K562 (cell line): ENCODE measurements around the gene RASGRP4. TPM values are rescaled to one million over a fixed set of nuclear protein-coding genes. Genes with fewer than 3 reads are reported as not detected.

Experiments
- ATAC-seq: fragments of 200-7000 bp; cut with Tn5 transposase; 3 replicates; pipeline ENCODE4 v1.9.1; 2020; ENCODE audit warnings: moderate library complexity
- BruUV-seq: library from RNA; stranded (reverse); fragments of 400-500 nt; replicated peaks from 2 replicates; lab custom pipeline; 2021; lab: Mats Ljungman, UMichigan
- CTCF ChIA-PET: fragments of 300-600 bp; formaldehyde crosslinking; extraction: SDS; loops from one replicate; lab custom pipeline; 2021; ENCODE audit warnings: low intra/inter-chr PET ratio; lab: Yijun Ruan, JAX
- POLR2A ChIA-PET: fragments of 300-600, 350-650 bp; sonication (Branson Sonifier 250); formaldehyde crosslinking; extraction: SDS; loops from one replicate; lab custom pipeline; 2021; ENCODE audit warnings: antibody characterized with exemption, inconsistent platforms; lab: Yijun Ruan, JAX
- DNase-seq, 4 experiments: peaks; one replicate each; pipeline versions ENCODE4 v3.0.0 to v3.0.0-alpha.2; 2011 to 2018; ENCODE audit warnings: low spot score in 3 of 4, mixed read lengths in 3 of 4; ENCODE audit errors: extremely low read depth in 1 of 4
- FAIRE-seq: peaks from 2 replicates; lab custom pipeline; 2011; peaks lifted over from hg19 to GRCh38; lab: Jason Lieb, UNC
- H2AFZ ChIP-seq: 2 replicates; pipeline ENCODE4 v1.6.0; 2011; ENCODE audit warnings: low read depth, low read length, control low read depth, inconsistent platforms
- H3K27ac ChIP-seq: fragments of 200-600 bp; 3 replicates; pipeline ENCODE4 v1.8.0; 2011; ENCODE audit warnings: low read depth, mild to moderate bottlenecking, control low read depth, inconsistent platforms, low read length, moderate library complexity, mixed read lengths; ENCODE audit errors: extremely low read depth
- H3K27me3 ChIP-seq, 2 experiments: fragments of 300-600 bp in 1 of 2; 2 replicates in 1 of 2; 3 replicates in 1 of 2; pipeline versions ENCODE4 v1.6.0 to v1.8.0; 2011; ENCODE audit warnings: inconsistent platforms in 2 of 2, low read length in 2 of 2, mild to moderate bottlenecking in 1 of 2, mixed read lengths in 1 of 2, moderate library complexity in 1 of 2; ENCODE audit not compliant: control insufficient read depth in 2 of 2, insufficient read depth in 2 of 2
- H3K36me3 ChIP-seq: fragments of 300-600 bp; 3 replicates; pipeline ENCODE4 v1.8.0; 2011; ENCODE audit warnings: mild to moderate bottlenecking, low read length, inconsistent platforms; ENCODE audit not compliant: control insufficient read depth, insufficient read depth
- H3K4me1 ChIP-seq, 2 experiments: fragments of 200-600 bp in 1 of 2; replicated peaks in 1 of 2; 2 replicates in 1 of 2; 3 replicates in 1 of 2; pipeline versions ENCODE4 v1.5.1 to v1.8.0; 2011; ENCODE audit warnings: inconsistent platforms in 2 of 2, low read length in 2 of 2, mild to moderate bottlenecking in 1 of 2, mixed read lengths in 1 of 2, moderate library complexity in 1 of 2; ENCODE audit not compliant: control insufficient read depth in 2 of 2, insufficient read depth in 2 of 2
- H3K4me2 ChIP-seq: 2 replicates; pipeline ENCODE4 v1.6.1; 2011; ENCODE audit warnings: low read length, control low read depth, inconsistent platforms, mixed read lengths; ENCODE audit not compliant: insufficient read depth
- H3K4me3 ChIP-seq: fragments of 200-600 bp; sonication (generic), shearing (Covaris generic); 2 replicates; pipeline ENCODE4 v1.5.1; 2016; ENCODE audit warnings: control low read depth, inconsistent platforms
- H3K79me2 ChIP-seq: fragments of 200-600 bp; 3 replicates; pipeline ENCODE4 v1.8.0; 2011; ENCODE audit warnings: low read length, inconsistent platforms; ENCODE audit not compliant: control insufficient read depth, insufficient read depth
- H3K9ac ChIP-seq, 2 experiments: 2 replicates each; pipeline versions ENCODE4 v1.6.0 to v1.6.1; 2011; ENCODE audit warnings: low read depth in 2 of 2, low read length in 2 of 2, control low read depth in 1 of 2, inconsistent platforms in 1 of 2, mild to moderate bottlenecking in 1 of 2, mixed read lengths in 1 of 2; ENCODE audit not compliant: insufficient read depth in 1 of 2
- H3K9me1 ChIP-seq: one replicate; pipeline ENCODE4 v1.6.0; 2011; ENCODE audit warnings: inconsistent platforms, mild to moderate bottlenecking, low read length, moderate library complexity; ENCODE audit not compliant: control insufficient read depth, insufficient read depth
- H3K9me3 ChIP-seq: replicated peaks from 2 replicates; pipeline ENCODE4 v1.5.1; 2011; ENCODE audit warnings: low read depth, low read length, inconsistent platforms; ENCODE audit not compliant: control insufficient read depth, insufficient read depth
- H4K20me1 ChIP-seq: replicated peaks from 2 replicates; pipeline ENCODE4 v1.6.1; 2011; ENCODE audit warnings: low read length, inconsistent platforms, mixed read lengths; ENCODE audit not compliant: control insufficient read depth, insufficient read depth
- BACH1 ChIP-seq: fragments of 200-800 bp; sonication (Bioruptor generic); IDR thresholded peaks from 2 replicates; pipeline ENCODE4 v1.6.1; 2016; ENCODE audit warnings: missing genetic modification characterization, missing compliant biosample characterization
- PKNOX1 ChIP-seq: fragments of 450-650 bp; IDR thresholded peaks from 2 replicates; pipeline ENCODE4 v1.6.1; 2016
- PRDM10 ChIP-seq: fragments of 450-650 bp; IDR thresholded peaks from 2 replicates; pipeline ENCODE4 v1.6.1; 2018; ENCODE audit not compliant: partially characterized antibody
- ZBTB34 ChIP-seq: fragments of 250-450 bp; sonication (Bioruptor Pico); IDR thresholded peaks from 2 replicates; pipeline ENCODE4 v1.8.0; 2021; ENCODE audit warnings: mild to moderate bottlenecking, moderate library complexity
- ZNF699 ChIP-seq: fragments of 250-450 bp; sonication (Bioruptor Pico); IDR thresholded peaks from 2 replicates; pipeline ENCODE4 v1.8.0; 2021; ENCODE audit warnings: mild to moderate bottlenecking, moderate library complexity; ENCODE audit not compliant: insufficient replicate concordance
- WGBS: fragments of 100-300 bp; shearing (Covaris generic); methylation state at CpG from one replicate; pipeline ENCODE4 v1.1.6; 2016; ENCODE audit warnings: low coverage, mixed read lengths; ENCODE audit not compliant: insufficient coverage; ENCODE audit errors: missing lambda C conversion rate; 5-methylcytosine and 5-hydroxymethylcytosine counted together
- in situ Hi-C: fragments of 300-500 bp; cut with MboI; formaldehyde crosslinking; loops from 4 replicates; pipeline ENCODE4 v1.15.0; 2018; ENCODE audit warnings: inconsistent platforms, mixed read lengths
- intact Hi-C: fragments of 100-400 bp; cut with micrococcal nuclease; formaldehyde crosslinking; loops from 2 replicates; pipeline ENCODE4 v1.14.2; 2022
- polyA plus RNA-seq, 8 experiments: library from polyadenylated mRNA; depleted of rRNA in 4 of 8; stranded (reverse) in 5 of 8; unstranded in 3 of 8; fragments of >200 nt; fragmentation: Nextera tagmentation in 2 of 8; fragmentation: Illumina TruSeq in 1 of 8; extraction: Ambion mirVana in 2 of 8; extraction: Trizol in 1 of 8; gene quantifications; 2 replicates each; pipeline versions ENCODE4 v1.2.1 to v1.2.3, GENCODE V29; 2011 to 2014; ENCODE audit warnings: inconsistent platforms in 1 of 8, missing spikeins in 1 of 8
- total RNA-seq, 7 experiments: library from RNA; depleted of rRNA in 6 of 7; stranded (reverse); fragments of >200 nt in 6 of 7; fragmentation: Illumina TruSeq in 2 of 7; extraction: Trizol in 2 of 7; gene quantifications; 2 replicates each; pipeline versions ENCODE4 v1.2.1 to v1.2.3, GENCODE V29; 2011 to 2021; ENCODE audit warnings: low replicate concordance in 1 of 7

Gene RASGRP4
- total and polyA plus RNA-seq, 9 of the 15 experiments (the other 6 are each of a cell fraction or from before 2014, with no cell fraction given), result 0.39 to 4.6 (median 3.8) TPM

- Histone ChIP-seq H3K4me1 (peaks cover 0 to 21% of the 10 kb centered on the region in 2 experiments; a peak in 2 of 5 replicates), H3K27me3 (no peaks in the 10 kb centered on the region), H3K4me2 (no peak overlapping the region), H3K9me3 (no peaks in the 10 kb centered on the region), H4K20me1 (no peaks in the 10 kb centered on the region), H3K9me1 (no peaks in the 10 kb centered on the region), H2AFZ (no peak overlapping the region), H3K9ac (peak overlapping the region in 1 of 2 experiments; percentile 72; a peak in 1 of 4 replicates), H3K79me2 (no peaks in the 10 kb centered on the region), H3K27ac (no peak overlapping the region), H3K36me3 (peaks cover 9% of the 10 kb centered on the region; the same call in 1 of the 3 replicates), H3K4me3 (no peak overlapping the region)
- POLR2A ChIA-PET, result interaction anchor here (1.2 kb wide), 2 partner anchors 10 to 38 kb away, joined by 4 read pairs; partner anchors contain the start of gene FAM98C
- WGBS, result 91% methylated on average over 9 of the region's 14 CpGs
- no TSS peak for BruUV-seq
- intact Hi-C loops (no loop called here), in situ Hi-C loops (no loop called here)
- no peak for DNase-seq
- FAIRE-seq, result no peak
- no peak for ATAC-seq
- TF ChIP-seq BACH1 (tag), result no peak
- TF ChIP-seq, all 486 proteins: peak for 0
- CTCF ChIA-PET, result interaction anchor here (1.5 kb wide), 1 partner anchor 37 kb away, joined by 12 read pairs; no protein-coding TSS in a partner anchor
Observed at GRCh38 chr19:38440592-38440991, 14.6 kb upstream of the RASGRP4 start.

- 100% methylated on average over 1 of the region's 2 CpGs for WGBS
- Histone ChIP-seq H3K9me1 (no peaks in the 10 kb centered on the region), H3K36me3 (no peaks in the 10 kb centered on the region), H3K79me2 (0 out of 3 replicates have a peak, but pooled peaks cover 6% of the 10 kb centered on the region), H3K27ac (no peak overlapping the region), H3K4me1 (peaks cover 18 to 40% of the 10 kb centered on the region in 2 experiments), H3K4me2 (no peak overlapping the region)
- intact Hi-C loops (no loop called here), in situ Hi-C loops (no loop called here)
- CTCF ChIA-PET, result no interaction called here
- DNase-seq (no peak), ATAC-seq (no peak), FAIRE-seq (no peak)
- no TSS peak for BruUV-seq
- POLR2A ChIA-PET, result interaction anchor here (1.3 kb wide), 1 partner anchor 14 kb away, joined by 6 read pairs; no protein-coding TSS in a partner anchor
- peak; percentile 19 for TF ChIP-seq PRDM10
- TF ChIP-seq PKNOX1, result peak; percentile 30; the same call in 1 of the 2 replicates
- TF ChIP-seq ZNF699 (CRISPR knock-in tag), result no peak
- no peak for TF ChIP-seq ZBTB34
- TF ChIP-seq, all 486 proteins: peak for 2
- H2AFZ ChIP-seq, result no peak overlapping the region
- no peaks in the 10 kb centered on the region for H4K20me1 ChIP-seq
- H3K9me3 ChIP-seq, result no peaks in the 10 kb centered on the region
- H3K27me3 ChIP-seq, result no peaks in the 10 kb centered on the region
- no peak overlapping the region for H3K9ac ChIP-seq
- no peak overlapping the region for H3K4me3 ChIP-seq
Observed at GRCh38 chr19:38437917-38438316, 11.9 kb upstream of the RASGRP4 start.
